PFSK-1 (cell line): ENCODE results near the gene MTPN.

ENCODE experiments used
- FOXP2 ChIP-seq: optimal IDR thresholded peaks from 2 replicates; pipeline ENCODE3; 2011; ENCODE audit warnings: borderline replicate concordance, control low read depth, inconsistent platforms; ENCODE audit not compliant: insufficient read depth; ENCODE audit errors: extremely low read length, extremely low read depth
- POLR2AphosphoS5 ChIP-seq: IDR thresholded peaks from 2 replicates; pipeline ENCODE4 v1.6.1; 2012; ENCODE audit warnings: low read depth, mild to moderate bottlenecking, control low read depth, low read length, moderate library complexity
- SIN3A ChIP-seq: IDR thresholded peaks from 2 replicates; pipeline ENCODE4 v1.6.1; 2012; ENCODE audit warnings: mild to moderate bottlenecking, low read length, moderate library complexity, borderline replicate concordance; ENCODE audit not compliant: insufficient read depth
- TAF1 ChIP-seq: IDR thresholded peaks from 2 replicates; pipeline ENCODE4 v1.6.1; 2012; ENCODE audit warnings: low read length, control low read depth, borderline replicate concordance; ENCODE audit not compliant: insufficient read depth
- TF ChIP-seq, protein P1 (sequence below), 2 experiments: IDR thresholded peaks; 2 replicates each; pipeline versions ENCODE4 v1.6.1 to v1.8.0; 2011 to 2012; ENCODE audit warnings: low read depth in 2 of 2, low read length in 2 of 2, control low read depth in 1 of 2, inconsistent platforms in 1 of 2, mild to moderate bottlenecking in 1 of 2, moderate library complexity in 1 of 2; ENCODE audit not compliant: insufficient read depth in 1 of 2

DNA sequence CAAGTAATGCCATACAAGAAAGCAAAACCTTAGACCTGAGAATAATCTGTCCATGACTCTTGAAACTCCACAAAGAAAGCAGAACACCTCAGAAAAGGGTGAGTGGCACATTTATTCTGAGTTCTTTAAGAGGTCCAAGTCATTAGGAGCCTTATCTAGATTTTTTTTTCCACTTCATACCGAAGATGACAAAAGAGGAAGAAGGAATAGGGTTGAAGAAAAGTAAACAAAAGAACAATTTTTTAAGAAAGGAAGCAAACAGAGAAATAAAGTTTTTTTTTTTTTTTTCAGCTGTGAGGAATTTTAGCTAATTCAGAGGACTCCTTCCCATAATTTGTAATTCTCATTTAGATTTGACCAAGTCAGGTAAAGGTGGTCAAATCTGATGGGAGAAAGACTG, 13.1 kb upstream of the MTPN start:
- TF ChIP-seq POLR2AphosphoS5 (no peak), SIN3A (no peak), TAF1 (no peak), FOXP2 (no peak)
- TF ChIP-seq, protein P1, sequence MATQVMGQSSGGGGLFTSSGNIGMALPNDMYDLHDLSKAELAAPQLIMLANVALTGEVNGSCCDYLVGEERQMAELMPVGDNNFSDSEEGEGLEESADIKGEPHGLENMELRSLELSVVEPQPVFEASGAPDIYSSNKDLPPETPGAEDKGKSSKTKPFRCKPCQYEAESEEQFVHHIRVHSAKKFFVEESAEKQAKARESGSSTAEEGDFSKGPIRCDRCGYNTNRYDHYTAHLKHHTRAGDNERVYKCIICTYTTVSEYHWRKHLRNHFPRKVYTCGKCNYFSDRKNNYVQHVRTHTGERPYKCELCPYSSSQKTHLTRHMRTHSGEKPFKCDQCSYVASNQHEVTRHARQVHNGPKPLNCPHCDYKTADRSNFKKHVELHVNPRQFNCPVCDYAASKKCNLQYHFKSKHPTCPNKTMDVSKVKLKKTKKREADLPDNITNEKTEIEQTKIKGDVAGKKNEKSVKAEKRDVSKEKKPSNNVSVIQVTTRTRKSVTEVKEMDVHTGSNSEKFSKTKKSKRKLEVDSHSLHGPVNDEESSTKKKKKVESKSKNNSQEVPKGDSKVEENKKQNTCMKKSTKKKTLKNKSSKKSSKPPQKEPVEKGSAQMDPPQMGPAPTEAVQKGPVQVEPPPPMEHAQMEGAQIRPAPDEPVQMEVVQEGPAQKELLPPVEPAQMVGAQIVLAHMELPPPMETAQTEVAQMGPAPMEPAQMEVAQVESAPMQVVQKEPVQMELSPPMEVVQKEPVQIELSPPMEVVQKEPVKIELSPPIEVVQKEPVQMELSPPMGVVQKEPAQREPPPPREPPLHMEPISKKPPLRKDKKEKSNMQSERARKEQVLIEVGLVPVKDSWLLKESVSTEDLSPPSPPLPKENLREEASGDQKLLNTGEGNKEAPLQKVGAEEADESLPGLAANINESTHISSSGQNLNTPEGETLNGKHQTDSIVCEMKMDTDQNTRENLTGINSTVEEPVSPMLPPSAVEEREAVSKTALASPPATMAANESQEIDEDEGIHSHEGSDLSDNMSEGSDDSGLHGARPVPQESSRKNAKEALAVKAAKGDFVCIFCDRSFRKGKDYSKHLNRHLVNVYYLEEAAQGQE (IDR thresholded peaks at IDR 0.05; ENCODE audit: insufficient read depth in 1 of 2, low read depth in 2 of 2, low read length in 2 of 2), result no peak
